HG02759 (cell line): ENCODE data around the gene SYCP2L.
A peak's percentile ranks its signal among the peaks of the same experiment; 100 is the strongest.
"Not testable (repeated sequence)": the region's sequence is repeated elsewhere in the genome, so short reads cannot be mapped to it uniquely, and the experiment has no call there.

Source experiments
- ATAC-seq: cut with Tn5 transposase; IDR thresholded peaks from one replicate; pipeline ENCODE4 v1.9.1; 2021; ENCODE audit warnings: mild to moderate bottlenecking, moderate library complexity; ENCODE audit not compliant: unreplicated experiment

The SYCP2L gene

GRCh38 chr6:10951675-10952282 lies 64.9 kb downstream of the SYCP2L start:
- no peak for ATAC-seq

GRCh38 chr6:10954590-10955010 lies 67.7 kb downstream of the SYCP2L start:
- ATAC-seq: peak; percentile 95

GRCh38 chr6:10956776-10957175 lies 69.9 kb downstream of the SYCP2L start:
- ATAC-seq: no peak

GRCh38 chr6:10957414-10957886 lies 70.6 kb downstream of the SYCP2L start:
- ATAC-seq: no peak

GRCh38 chr6:10960171-10960570 lies 73.3 kb downstream of the SYCP2L start:
- ATAC-seq: no peak

GRCh38 chr6:10961837-10962236 lies 75.0 kb downstream of the SYCP2L start:
- ATAC-seq: no peak

- ATAC-seq: no peak
Measured at GRCh38 chr6:10962673-10963072, 75.8 kb downstream of the SYCP2L start.

- ATAC-seq: no peak
Measured at GRCh38 chr6:10963113-10963512, 76.3 kb downstream of the SYCP2L start.

GRCh38 chr6:10964684-10965083 lies 77.8 kb downstream of the SYCP2L start:
- ATAC-seq: peak; percentile 63

- ATAC-seq: no peak
Measured at GRCh38 chr6:10968776-10969175, 81.9 kb downstream of the SYCP2L start.

- ATAC-seq: no peak
Measured at GRCh38 chr6:10970731-10971130, 83.9 kb downstream of the SYCP2L start.

- ATAC-seq: no peak
Measured at GRCh38 chr6:10972196-10972595, 85.3 kb downstream of the SYCP2L start.

- ATAC-seq: no peak
Measured at GRCh38 chr6:10976571-10976970, 89.7 kb downstream of the SYCP2L start.

- no peak for ATAC-seq
Measured at GRCh38 chr6:10977231-10977968, 90.5 kb downstream of the SYCP2L start.

- no peak for ATAC-seq
Measured at GRCh38 chr6:10979603-10980002, 92.8 kb downstream of the SYCP2L start.

GRCh38 chr6:10981409-10981808 lies 94.6 kb downstream of the SYCP2L start:
- ATAC-seq: no peak

- ATAC-seq: not testable (repeated sequence)
Measured at GRCh38 chr6:10984959-10985358, 98.1 kb downstream of the SYCP2L start.

GRCh38 chr6:10989587-10989986 lies 102.7 kb downstream of the SYCP2L start:
- ATAC-seq: no peak

- no peak for ATAC-seq
Measured at GRCh38 chr6:10991115-10991514, 104.3 kb downstream of the SYCP2L start.

GRCh38 chr6:10993896-10994295 lies 107.0 kb downstream of the SYCP2L start:
- no peak for ATAC-seq

GRCh38 chr6:10995114-10995707 lies 108.4 kb downstream of the SYCP2L start:
- ATAC-seq: no peak

- ATAC-seq: no peak
Measured at GRCh38 chr6:10999994-11000393, 113.1 kb downstream of the SYCP2L start.
